Bronchial epithelial cell (primary cell): ENCODE results near the gene EVA1C. TPM values are rescaled to one million over a fixed set of nuclear protein-coding genes. Genes with fewer than 3 reads are reported as not detected.
"Not testable (repeated sequence)": the region's sequence is repeated elsewhere in the genome, so short reads cannot be mapped to it uniquely, and the experiment has no call there.

ENCODE experiments used
- DNase-seq: peaks from one replicate; pipeline ENCODE4 v3.0.0-alpha.2; 2010; ENCODE audit warnings: low read depth
- FAIRE-seq: peaks from 2 replicates; lab custom pipeline; 2011; peaks lifted over from hg19 to GRCh38; lab: Jason Lieb, UNC
- H3K27me3 ChIP-seq: 2 replicates; pipeline ENCODE4 v1.5.1; 2011; ENCODE audit warnings: low read length; ENCODE audit not compliant: control insufficient read depth, insufficient read depth
- H3K36me3 ChIP-seq: 2 replicates; pipeline ENCODE4 v1.5.1; 2011; ENCODE audit warnings: low read length; ENCODE audit not compliant: control insufficient read depth, insufficient read depth
- H3K4me3 ChIP-seq: 2 replicates; pipeline ENCODE4 v1.5.1; 2011; ENCODE audit warnings: mild to moderate bottlenecking, low read depth, low read length, control low read depth
- CTCF ChIP-seq: IDR thresholded peaks from 2 replicates; pipeline ENCODE4 v1.5.1; 2011; ENCODE audit warnings: mild to moderate bottlenecking, moderate library complexity, low read length, control low read depth, inconsistent platforms; ENCODE audit not compliant: insufficient read depth, severe bottlenecking
- total RNA-seq: library from RNA; depleted of rRNA; stranded (reverse); fragments of >200 nt; gene quantifications from 2 replicates; pipeline ENCODE4 v1.2.1, GENCODE V29; 2014

The EVA1C gene
- total RNA-seq, result 8.8 and 9.0 TPM in 2 replicates

- Histone ChIP-seq H3K27me3 (no peaks in the 10 kb centered on the region), H3K36me3 (peaks cover 2% of the 10 kb centered on the region), H3K4me3 (peak within 1 kb of the TSS; percentile 64)
- peak; percentile 9 for TF ChIP-seq CTCF
- DNase-seq (peak; percentile 43), FAIRE-seq (no peak)
Measured at GRCh38 chr21:32412162-32413014, at the start of gene EVA1C. EVA1C (plus strand) TSS chr21:32412706; CDS start chr21:32412854, 148 bp downstream.

- no peak for DNase-seq
- no peak for FAIRE-seq
Measured at GRCh38 chr21:32364387-32364786, 48.1 kb upstream of the EVA1C start.

GRCh38 chr21:32364796-32365195, 47.7 kb upstream of the EVA1C start:
- DNase-seq (no peak), FAIRE-seq (no peak)
- Histone ChIP-seq H3K36me3 (peaks cover 47% of the 10 kb centered on the region), H3K4me3 (no peak overlapping the region), H3K27me3 (no peaks in the 10 kb centered on the region)
- TF ChIP-seq CTCF, result no peak

More at GRCh38 chr21:32364387-32364786, 48.1 kb upstream of the EVA1C start:
- no peak for TF ChIP-seq CTCF
- H3K27me3 ChIP-seq, result no peaks in the 10 kb centered on the region
- H3K4me3 ChIP-seq, result no peak overlapping the region
- peaks cover 48% of the 10 kb centered on the region for H3K36me3 ChIP-seq

- H3K36me3 ChIP-seq, result peaks cover 54% of the 10 kb centered on the region
- TF ChIP-seq CTCF, result no peak
- no peak overlapping the region for H3K4me3 ChIP-seq
- no peak for DNase-seq
- no peaks in the 10 kb centered on the region for H3K27me3 ChIP-seq
- no peak for FAIRE-seq
Measured at GRCh38 chr21:32366191-32366590, 46.3 kb upstream of the EVA1C start.

GRCh38 chr21:32367158-32367557, 45.3 kb upstream of the EVA1C start:
- no peak overlapping the region for H3K4me3 ChIP-seq
- peaks cover 51% of the 10 kb centered on the region for H3K36me3 ChIP-seq
- no peak for TF ChIP-seq CTCF
- FAIRE-seq, result no peak
- DNase-seq, result no peak
- H3K27me3 ChIP-seq, result no peaks in the 10 kb centered on the region

GRCh38 chr21:32368386-32368785, 44.1 kb upstream of the EVA1C start:
- no peak overlapping the region for H3K4me3 ChIP-seq
- DNase-seq (no peak), FAIRE-seq (no peak)
- H3K36me3 ChIP-seq, result peaks cover 40% of the 10 kb centered on the region
- no peak for TF ChIP-seq CTCF
- no peaks in the 10 kb centered on the region for H3K27me3 ChIP-seq

GRCh38 chr21:32368961-32369360, 43.5 kb upstream of the EVA1C start:
- not testable (repeated sequence) for H3K27me3 ChIP-seq, FAIRE-seq, DNase-seq, H3K4me3 ChIP-seq
- peaks cover 39% of the 10 kb centered on the region for H3K36me3 ChIP-seq
